HepG2 (cell line): ENCODE data around the gene SPTSSB. TPM values are rescaled to one million over a fixed set of nuclear protein-coding genes. Genes with fewer than 3 reads are reported as not detected.

ENCODE experiments used
- ATAC-seq: fragments of 200-7000 bp; cut with Tn5 transposase; 3 replicates; pipeline ENCODE4 v1.9.1; 2020; ENCODE audit warnings: mild to moderate bottlenecking, moderate library complexity
- BruUV-seq: library from RNA; stranded (reverse); fragments of 400-500 nt; replicated peaks from 2 replicates; lab custom pipeline; 2021; lab: Mats Ljungman, UMichigan
- CTCF ChIA-PET: fragments of 300-600 bp; formaldehyde crosslinking; extraction: SDS; loops from one replicate; lab custom pipeline; 2021; ENCODE audit warnings: low total read pairs, inconsistent platforms, low intra/inter-chr PET ratio; lab: Yijun Ruan, JAX
- POLR2A ChIA-PET: fragments of 350-600 bp; sonication (Branson Sonifier 250); formaldehyde crosslinking; loops from one replicate; lab custom pipeline; 2020; ENCODE audit warnings: antibody characterized with exemption, inconsistent platforms; lab: Yijun Ruan, JAX
- DNase-seq: peaks from one replicate; pipeline ENCODE4 v3.0.0-alpha.2; 2015; ENCODE audit warnings: low spot score
- FAIRE-seq: peaks from 3 replicates; lab custom pipeline; 2011; peaks lifted over from hg19 to GRCh38; lab: Jason Lieb, UNC
- H2AFZ ChIP-seq: one replicate; pipeline ENCODE4 v1.6.1; 2011; ENCODE audit warnings: low read length, inconsistent platforms
- H3K27ac ChIP-seq: fragments of 300-600 bp; 3 replicates; pipeline ENCODE4 v1.8.0; 2011; ENCODE audit warnings: mixed run types, mild to moderate bottlenecking, mixed read lengths, low read length, inconsistent platforms; ENCODE audit not compliant: insufficient read depth; ENCODE audit errors: extremely low read length
- H3K27me3 ChIP-seq, 2 experiments: fragments of 200-600 bp in 1 of 2; 2 replicates in 1 of 2; 3 replicates in 1 of 2; pipeline versions ENCODE4 v1.6.0 to v1.8.0; 2011; ENCODE audit warnings: low read length in 2 of 2, mild to moderate bottlenecking in 2 of 2, moderate library complexity in 2 of 2, inconsistent platforms in 1 of 2; ENCODE audit not compliant: insufficient read depth in 2 of 2, control insufficient read depth in 1 of 2
- H3K36me3 ChIP-seq, 2 experiments: fragments of 200-600 bp in 1 of 2; replicated peaks in 1 of 2; 2 replicates in 1 of 2; 3 replicates in 1 of 2; pipeline versions ENCODE4 v1.5.1 to v1.8.0; 2011; ENCODE audit warnings: low read length in 2 of 2, inconsistent platforms in 1 of 2; ENCODE audit not compliant: insufficient read depth in 2 of 2, control insufficient read depth in 1 of 2
- H3K4me1 ChIP-seq: 2 replicates; pipeline ENCODE4 v1.5.1; 2012; ENCODE audit warnings: low read length, inconsistent platforms; ENCODE audit not compliant: insufficient read depth
- H3K4me2 ChIP-seq: 2 replicates; pipeline ENCODE4 v1.6.0; 2011; ENCODE audit warnings: low read depth, low read length, inconsistent platforms
- H3K4me3 ChIP-seq, 3 experiments: fragments of 200-600 bp in 1 of 3; sonication (generic), shearing (Covaris generic) in 1 of 3; replicated peaks in 1 of 3; 2 replicates each; pipeline ENCODE4 v1.5.1; 2011 to 2016; ENCODE audit warnings: low read length in 3 of 3, inconsistent platforms in 2 of 3, low read depth in 2 of 3, mild to moderate bottlenecking in 2 of 3, control low read depth in 1 of 3, mixed read lengths in 1 of 3; ENCODE audit not compliant: insufficient read depth in 1 of 3
- H3K79me2 ChIP-seq: one replicate; pipeline ENCODE4 v1.6.1; 2011; ENCODE audit warnings: low read length, inconsistent platforms; ENCODE audit not compliant: insufficient read depth
- H3K9ac ChIP-seq: 2 replicates; pipeline ENCODE4 v1.6.0; 2011; ENCODE audit warnings: mild to moderate bottlenecking, low read depth, low read length, inconsistent platforms; ENCODE audit not compliant: insufficient read depth
- H3K9me3 ChIP-seq: 2 replicates; pipeline ENCODE4 v1.5.1; 2012; ENCODE audit warnings: mild to moderate bottlenecking, low read length
- H4K20me1 ChIP-seq: 2 replicates; pipeline ENCODE4 v1.6.0; 2011; ENCODE audit warnings: inconsistent platforms, mild to moderate bottlenecking, low read length, moderate library complexity; ENCODE audit not compliant: insufficient read depth
- BCL6 ChIP-seq: IDR thresholded peaks from 2 replicates; pipeline ENCODE4 v1.6.1; 2016; ENCODE audit warnings: missing genetic modification reagents, missing compliant biosample characterization
- FOXC1 ChIP-seq: sonication (generic); formaldehyde crosslinking; IDR thresholded peaks from 2 replicates; pipeline ENCODE4 v1.8.0; 2022; ENCODE audit warnings: mild to moderate bottlenecking, missing genetic modification reagents, borderline replicate concordance
- FOXK1 ChIP-seq: sonication (generic); formaldehyde crosslinking; IDR thresholded peaks from 2 replicates; pipeline ENCODE4 v1.4.0; 2020; ENCODE audit warnings: low read depth, missing genetic modification reagents, borderline replicate concordance
- FOXP1 ChIP-seq, 2 experiments: fragments of 450-650 bp in 1 of 2; IDR thresholded peaks; 2 replicates each; pipeline ENCODE4 v1.6.1; 2017 to 2018; ENCODE audit warnings: antibody characterized with exemption in 1 of 2
- MAZ ChIP-seq, 2 experiments: sonication (generic) in 1 of 2; formaldehyde crosslinking in 1 of 2; IDR thresholded peaks; 2 replicates each; pipeline versions ENCODE4 v1.5.0 to v1.6.1; 2012 to 2020; ENCODE audit warnings: low read depth in 2 of 2, mild to moderate bottlenecking in 2 of 2, borderline replicate concordance in 1 of 2, improper control_type of control experiment in 1 of 2, low read length in 1 of 2, missing genetic modification reagents in 1 of 2, moderate library complexity in 1 of 2
- MED1 ChIP-seq: sonication (generic); formaldehyde crosslinking; IDR thresholded peaks from 2 replicates; pipeline ENCODE4 v1.4.0; 2020; ENCODE audit warnings: missing genetic modification reagents
- MIXL1 ChIP-seq: IDR thresholded peaks from 2 replicates; pipeline ENCODE4 v1.6.1; 2016
- NFE2L1 ChIP-seq: sonication (generic); formaldehyde crosslinking; IDR thresholded peaks from 2 replicates; pipeline ENCODE4 v1.4.0; 2020; ENCODE audit warnings: missing genetic modification reagents, mild to moderate bottlenecking, borderline replicate concordance
- PLSCR1 ChIP-seq: sonication (generic); formaldehyde crosslinking; IDR thresholded peaks from 2 replicates; pipeline ENCODE4 v1.5.0; 2020; ENCODE audit warnings: missing genetic modification reagents, mild to moderate bottlenecking, borderline replicate concordance
- PPARG ChIP-seq: conservative IDR thresholded peaks from 2 replicates; pipeline ENCODE4 v1.6.1; 2016; ENCODE audit warnings: missing biosample characterization, missing genetic modification reagents
- RBFOX2 ChIP-seq: fragments of 200-400 bp; formaldehyde crosslinking; IDR thresholded peaks from 2 replicates; pipeline ENCODE4 v1.6.1; 2017; ENCODE audit warnings: low read depth, mild to moderate bottlenecking, low read length
- ZBTB38 ChIP-seq: sonication (generic); formaldehyde crosslinking; IDR thresholded peaks from 2 replicates; pipeline ENCODE4 v1.5.1; 2020; ENCODE audit warnings: mild to moderate bottlenecking, missing genetic modification reagents
- ZMYM4 ChIP-seq: sonication (generic); formaldehyde crosslinking; IDR thresholded peaks from 2 replicates; pipeline ENCODE4 v1.8.1; 2023; ENCODE audit warnings: mild to moderate bottlenecking, missing genetic modification reagents
- ZNF501 ChIP-seq: sonication (generic); formaldehyde crosslinking; IDR thresholded peaks from 2 replicates; pipeline ENCODE4 v1.5.1; 2020; ENCODE audit warnings: mild to moderate bottlenecking, moderate library complexity, missing genetic modification reagents
- WGBS: methylation state at CpG from one replicate; pipeline ENCODE4 v1.1.6; 2017; ENCODE audit warnings: low lambda C conversion rate; 5-methylcytosine and 5-hydroxymethylcytosine counted together
- in situ Hi-C: cut with HindIII; loops from 2 replicates; pipeline ENCODE4 v1.10.0; 2017; ENCODE audit warnings: low pct_unique_long_range_greater_than_20kb; ENCODE audit not compliant: extremely low pct_ligation_motif_present
- intact Hi-C: fragments of 100-400 bp; cut with micrococcal nuclease; formaldehyde crosslinking; loops from one replicate; pipeline ENCODE4 v1.10.0; 2022; ENCODE audit not compliant: unreplicated experiment
- polyA plus RNA-seq, 8 experiments: library from polyadenylated mRNA; depleted of rRNA in 3 of 8; stranded (reverse) in 7 of 8; unstranded in 1 of 8; fragments of >200 nt; fragmentation: Illumina TruSeq in 4 of 8; extraction: Trizol in 4 of 8; gene quantifications; 2 replicates each; pipeline versions ENCODE4 v1.2.1 to v1.2.3, GENCODE V29; 2011 to 2016; ENCODE audit warnings: low read depth in 4 of 8, missing spikeins in 1 of 8, mixed read lengths in 1 of 8; ENCODE audit not compliant: insufficient read depth in 1 of 8
- total RNA-seq, 5 experiments: library from RNA; depleted of rRNA; stranded (reverse); fragments of >200 nt; fragmentation: Illumina TruSeq; extraction: Trizol; gene quantifications; 2 replicates each; pipeline ENCODE4 v1.2.3, GENCODE V29; 2016; ENCODE audit warnings: low read depth in 1 of 5
- TF ChIP-seq, protein P1 (sequence below): IDR thresholded peaks from 2 replicates; pipeline ENCODE4 v1.6.1; 2012; ENCODE audit warnings: low read depth, low read length, improper control_type of control experiment
- TF ChIP-seq, protein P2 (sequence below): sonication (generic); formaldehyde crosslinking; IDR thresholded peaks from 2 replicates; pipeline ENCODE4 v1.4.0; 2020; ENCODE audit warnings: mild to moderate bottlenecking, missing genetic modification reagents

The SPTSSB gene
- total and polyA plus RNA-seq, 2 of the 13 experiments (the other 11 are each of a cell fraction or from before 2014, with no cell fraction given): 0.51 to 2.4 TPM

DNA sequence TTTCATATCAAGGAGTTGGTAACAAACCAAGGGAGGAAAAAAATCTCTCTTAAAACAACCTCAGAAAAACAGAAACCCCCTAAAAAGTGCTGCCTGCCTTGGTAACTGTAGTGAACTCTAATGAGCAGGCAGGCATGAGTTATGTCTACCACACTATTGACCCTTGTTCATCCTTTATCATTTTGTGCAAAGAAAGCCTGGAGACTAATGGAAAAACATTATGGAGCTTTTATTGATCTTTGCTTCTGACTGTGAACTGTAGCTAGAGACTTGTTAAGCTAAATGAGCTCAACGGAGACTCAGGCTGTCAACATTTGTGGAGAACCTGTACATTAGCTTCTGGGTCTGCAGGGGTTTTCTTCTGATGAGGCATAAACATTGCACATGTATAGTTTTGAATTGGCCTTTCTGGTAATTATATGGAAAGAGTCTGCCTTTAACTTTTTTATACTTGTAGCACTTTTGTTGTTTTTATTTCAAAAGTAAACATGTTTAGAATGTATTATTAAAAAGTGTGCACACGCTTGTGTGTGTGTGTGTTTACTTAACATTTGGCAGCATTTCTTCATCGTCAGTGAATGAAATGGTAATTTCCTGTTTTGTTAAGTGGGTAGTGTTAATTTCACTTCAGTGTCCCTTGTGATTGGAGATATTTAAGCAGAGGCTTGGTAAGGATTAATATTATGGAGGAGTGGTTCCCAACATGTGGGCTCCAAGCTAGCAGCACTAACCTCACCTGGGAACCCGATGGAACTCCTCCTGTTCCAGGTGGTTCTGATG, 15.9 kb upstream of the SPTSSB start (continued):
- TF ChIP-seq NFE2L1 (CRISPR knock-in tag) (no peak), MIXL1 (CRISPR knock-in tag) (peak; percentile 66; the same call in 1 of the 2 replicates), PPARG (0 out of 2 replicates have a peak, but pooled peaks have one; percentile 20), PLSCR1 (no peak)
- TF ChIP-seq, protein P1, sequence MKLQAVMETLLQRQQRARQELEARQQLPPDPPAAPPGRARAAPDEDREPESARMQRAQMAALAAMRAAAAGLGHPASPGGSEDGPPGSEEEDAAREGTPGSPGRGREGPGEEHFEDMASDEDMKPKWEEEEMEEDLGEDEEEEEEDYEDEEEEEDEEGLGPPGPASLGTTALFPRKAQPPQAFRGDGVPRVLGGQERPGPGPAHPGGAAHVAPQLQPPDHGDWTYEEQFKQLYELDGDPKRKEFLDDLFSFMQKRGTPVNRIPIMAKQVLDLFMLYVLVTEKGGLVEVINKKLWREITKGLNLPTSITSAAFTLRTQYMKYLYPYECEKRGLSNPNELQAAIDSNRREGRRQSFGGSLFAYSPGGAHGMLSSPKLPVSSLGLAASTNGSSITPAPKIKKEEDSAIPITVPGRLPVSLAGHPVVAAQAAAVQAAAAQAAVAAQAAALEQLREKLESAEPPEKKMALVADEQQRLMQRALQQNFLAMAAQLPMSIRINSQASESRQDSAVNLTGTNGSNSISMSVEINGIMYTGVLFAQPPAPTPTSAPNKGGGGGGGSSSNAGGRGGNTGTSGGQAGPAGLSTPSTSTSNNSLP: peak; percentile 42; the same call in 1 of the 2 replicates
- TF ChIP-seq, all 625 proteins: peak for 12

DNA sequence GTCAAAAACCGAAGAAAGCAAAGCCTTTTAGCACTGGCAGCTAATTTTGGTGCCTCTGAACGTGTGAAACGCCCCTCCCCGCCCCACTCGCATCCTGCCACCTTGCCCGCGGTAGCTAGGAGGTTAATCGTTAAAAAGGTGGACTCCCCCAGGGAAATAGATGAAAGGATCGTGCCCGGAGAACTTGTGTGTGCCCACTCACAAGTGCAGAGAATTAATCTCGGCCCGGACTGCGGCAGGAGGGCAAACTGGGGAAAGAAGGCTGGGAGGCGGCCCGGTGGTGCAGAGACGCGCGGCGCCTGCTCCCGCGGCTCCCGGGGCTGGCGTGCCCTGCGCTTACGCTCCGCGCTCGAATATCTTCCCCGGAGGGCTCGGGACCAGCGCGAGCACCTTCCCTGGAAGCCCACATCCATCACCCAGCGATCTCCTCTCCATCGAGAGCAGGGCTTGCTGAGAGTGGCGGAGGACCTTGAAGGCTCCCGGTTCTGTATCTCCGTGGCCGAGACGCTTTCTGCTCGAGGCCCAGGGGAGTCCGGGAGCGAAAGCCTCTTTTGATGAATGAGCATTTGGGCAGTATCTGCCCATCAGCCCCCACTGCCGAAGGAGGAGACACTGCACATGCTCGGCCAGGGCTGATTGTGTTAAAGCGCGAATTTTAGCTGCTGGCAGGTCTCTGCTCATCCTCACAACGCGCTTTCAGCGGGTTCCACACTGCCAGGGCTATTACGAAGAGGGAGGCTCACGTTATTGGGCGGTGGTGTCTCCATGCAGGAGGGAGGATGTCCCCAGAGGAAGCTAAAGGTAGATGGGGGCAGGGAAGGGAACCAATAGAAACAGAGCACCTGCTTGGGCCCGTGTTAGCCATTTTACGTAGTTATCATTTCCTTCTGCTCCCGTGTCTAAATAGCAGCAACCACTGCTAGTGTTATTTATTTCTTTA, 1.3 kb upstream of the SPTSSB start:
- Histone ChIP-seq H3K79me2 (no peaks in the 10 kb centered on the region), H3K36me3 (no peaks in the 10 kb centered on the region), H3K4me1 (peaks cover 21% of the 10 kb centered on the region), H2AFZ (peak overlapping the region; percentile 33), H3K4me2 (peak overlapping the region; percentile 96), H3K27ac (no peak overlapping the region), H3K9ac (0 out of 2 replicates have a peak overlapping the region, but pooled peaks have one; percentile 1), H3K9me3 (no peaks in the 10 kb centered on the region), H4K20me1 (no peaks in the 10 kb centered on the region), H3K27me3 (peaks cover 3 to 36% of the 10 kb centered on the region in 2 experiments; a peak in 4 of 5 replicates), H3K4me3 (peak overlapping the region; percentile 45 to 75 (median 58))
- FAIRE-seq (no peak), ATAC-seq (peak; percentile 85), DNase-seq (no peak)
- BruUV-seq: no TSS peak
- in situ Hi-C loops: loop anchor here (5.0 kb wide), 1 partner anchor 35 kb away; no protein-coding TSS in a partner anchor
- 5% methylated on average over 17 of the region's 55 CpGs for WGBS
- ChIA-PET CTCF (no interaction called here), POLR2A (no interaction called here)
- intact Hi-C loops: loop anchor here (5.0 kb wide), 1 partner anchor 35 kb away; no protein-coding TSS in a partner anchor
- TF ChIP-seq ZNF501 (CRISPR knock-in tag) (peak; percentile 30; the same call in 1 of the 2 replicates), ZBTB38 (CRISPR knock-in tag) (no peak), MAZ (IDR thresholded peaks at IDR 0.05; ENCODE audit: borderline replicate concordance, low read depth, low read length) (no peak), MAZ (CRISPR knock-in tag; IDR thresholded peaks at IDR 0.05; ENCODE audit: low read depth) (no peak; the same call in 1 of the 2 replicates), ZMYM4 (CRISPR knock-in tag) (0 out of 2 replicates have a peak, but pooled peaks have one; percentile 18), MED1 (CRISPR knock-in tag) (no peak), BCL6 (CRISPR knock-in tag) (peak; percentile 37; the same call in 1 of the 2 replicates), RBFOX2 (0 out of 2 replicates have a peak, but pooled peaks have one; percentile 39), FOXK1 (CRISPR knock-in tag) (no peak), FOXC1 (CRISPR knock-in tag) (0 out of 2 replicates have a peak, but pooled peaks have one; percentile 8), FOXP1 (IDR thresholded peaks at IDR 0.05) (no peak), FOXP1 (CRISPR knock-in tag; IDR thresholded peaks at IDR 0.05) (no peak)
- TF ChIP-seq, protein P2, sequence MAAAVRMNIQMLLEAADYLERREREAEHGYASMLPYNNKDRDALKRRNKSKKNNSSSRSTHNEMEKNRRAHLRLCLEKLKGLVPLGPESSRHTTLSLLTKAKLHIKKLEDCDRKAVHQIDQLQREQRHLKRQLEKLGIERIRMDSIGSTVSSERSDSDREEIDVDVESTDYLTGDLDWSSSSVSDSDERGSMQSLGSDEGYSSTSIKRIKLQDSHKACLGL (CRISPR knock-in tag): no peak
